Measurements from ENCODE around the gene RALBP1. TPM values are rescaled to one million over a fixed set of nuclear protein-coding genes. Genes with fewer than 3 reads are reported as not detected.

The RALBP1 gene
- total RNA-seq, 1 donor from 2014 or later = 61.9 TPM

- DNase-seq (ENCODE audit: low spot score) = no peak
These were observed 32.3 kb downstream of the RALBP1 start for GRCh38 chr18:9507565-9508088.

GRCh38 chr18:9508446-9509025 is 33.2 kb downstream of the RALBP1 start:
- DNase-seq (ENCODE audit: low spot score) = no peak

GRCh38 chr18:9513971-9514512 is 38.7 kb downstream of the RALBP1 start:
- no peak for DNase-seq (ENCODE audit: low spot score)

- DNase-seq (ENCODE audit: low spot score) = peak; percentile 40
These were observed 41.2 kb downstream of the RALBP1 start for GRCh38 chr18:9516437-9517064.

GRCh38 chr18:9517869-9518268 is 42.6 kb downstream of the RALBP1 start:
- no peak for DNase-seq (ENCODE audit: low spot score)

GRCh38 chr18:9519399-9519798 is 44.1 kb downstream of the RALBP1 start:
- DNase-seq (ENCODE audit: low spot score) = peak; percentile 27

- no peak for DNase-seq (ENCODE audit: low spot score)
These were observed 45.4 kb downstream of the RALBP1 start for GRCh38 chr18:9520666-9521065.

GRCh38 chr18:9521770-9522169 is 46.5 kb downstream of the RALBP1 start:
- DNase-seq (ENCODE audit: low spot score) = no peak

- DNase-seq (ENCODE audit: low spot score) = no peak
These were observed 47.6 kb downstream of the RALBP1 start for GRCh38 chr18:9522952-9523351.

GRCh38 chr18:9526458-9526857 is 51.1 kb downstream of the RALBP1 start:
- no peak for DNase-seq (ENCODE audit: low spot score)

GRCh38 chr18:9530226-9531009 is 55.1 kb downstream of the RALBP1 start:
- DNase-seq (ENCODE audit: low spot score) = no peak

- no peak for DNase-seq (ENCODE audit: low spot score)
These were observed 56.6 kb downstream of the RALBP1 start for GRCh38 chr18:9531791-9532410.

GRCh38 chr18:9534844-9535243 is 59.5 kb downstream of the RALBP1 start:
- DNase-seq (ENCODE audit: low spot score) = no peak

GRCh38 chr18:9535430-9535991 is 60.2 kb downstream of the RALBP1 start:
- peak; percentile 54 for DNase-seq (ENCODE audit: low spot score)

GRCh38 chr18:9536354-9537152 is 61.2 kb downstream of the RALBP1 start:
- DNase-seq (ENCODE audit: low spot score) = no peak

GRCh38 chr18:9537677-9538076 is 62.4 kb downstream of the RALBP1 start:
- DNase-seq (ENCODE audit: low spot score) = no peak

- DNase-seq (ENCODE audit: low spot score) = no peak
These were observed 64.0 kb downstream of the RALBP1 start for GRCh38 chr18:9539283-9539682.

GRCh38 chr18:9539938-9540337 is 64.6 kb downstream of the RALBP1 start:
- no peak for DNase-seq (ENCODE audit: low spot score)

- DNase-seq (ENCODE audit: low spot score) = no peak
These were observed 67.6 kb downstream of the RALBP1 start for GRCh38 chr18:9542924-9543323.

- no peak for DNase-seq (ENCODE audit: low spot score)
These were observed 69.7 kb downstream of the RALBP1 start for GRCh38 chr18:9545029-9545428.

GRCh38 chr18:9546468-9546867 is 71.2 kb downstream of the RALBP1 start:
- DNase-seq (ENCODE audit: low spot score) = no peak

Data from umbilical cord (tissue), 2 donors.